Measurements from ENCODE around the gene ZFYVE19. TPM values are rescaled to one million over a fixed set of nuclear protein-coding genes. Genes with fewer than 3 reads are reported as not detected.

The ZFYVE19 gene, protein sequence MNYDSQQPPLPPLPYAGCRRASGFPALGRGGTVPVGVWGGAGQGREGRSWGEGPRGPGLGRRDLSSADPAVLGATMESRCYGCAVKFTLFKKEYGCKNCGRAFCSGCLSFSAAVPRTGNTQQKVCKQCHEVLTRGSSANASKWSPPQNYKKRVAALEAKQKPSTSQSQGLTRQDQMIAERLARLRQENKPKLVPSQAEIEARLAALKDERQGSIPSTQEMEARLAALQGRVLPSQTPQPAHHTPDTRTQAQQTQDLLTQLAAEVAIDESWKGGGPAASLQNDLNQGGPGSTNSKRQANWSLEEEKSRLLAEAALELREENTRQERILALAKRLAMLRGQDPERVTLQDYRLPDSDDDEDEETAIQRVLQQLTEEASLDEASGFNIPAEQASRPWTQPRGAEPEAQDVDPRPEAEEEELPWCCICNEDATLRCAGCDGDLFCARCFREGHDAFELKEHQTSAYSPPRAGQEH
- total RNA-seq (10 to 100 TPM; 22.4 to 38.2 TPM), polyA plus RNA-seq (ENCODE audit: insufficient read depth, low read depth, low replicate concordance) (26.3 TPM)
- long read RNA-seq, donor 1, partial matches to known transcripts, result 0 of 3 reads
- long read RNA-seq, donor 1, other reads (novel, unspliced or antisense), result 0 of 3 reads
- long read RNA-seq, donor 2, partial matches to known transcripts, result 0 of 8 reads
- long read RNA-seq, donor 2, other reads (novel, unspliced or antisense), result 0 of 8 reads

DNA sequence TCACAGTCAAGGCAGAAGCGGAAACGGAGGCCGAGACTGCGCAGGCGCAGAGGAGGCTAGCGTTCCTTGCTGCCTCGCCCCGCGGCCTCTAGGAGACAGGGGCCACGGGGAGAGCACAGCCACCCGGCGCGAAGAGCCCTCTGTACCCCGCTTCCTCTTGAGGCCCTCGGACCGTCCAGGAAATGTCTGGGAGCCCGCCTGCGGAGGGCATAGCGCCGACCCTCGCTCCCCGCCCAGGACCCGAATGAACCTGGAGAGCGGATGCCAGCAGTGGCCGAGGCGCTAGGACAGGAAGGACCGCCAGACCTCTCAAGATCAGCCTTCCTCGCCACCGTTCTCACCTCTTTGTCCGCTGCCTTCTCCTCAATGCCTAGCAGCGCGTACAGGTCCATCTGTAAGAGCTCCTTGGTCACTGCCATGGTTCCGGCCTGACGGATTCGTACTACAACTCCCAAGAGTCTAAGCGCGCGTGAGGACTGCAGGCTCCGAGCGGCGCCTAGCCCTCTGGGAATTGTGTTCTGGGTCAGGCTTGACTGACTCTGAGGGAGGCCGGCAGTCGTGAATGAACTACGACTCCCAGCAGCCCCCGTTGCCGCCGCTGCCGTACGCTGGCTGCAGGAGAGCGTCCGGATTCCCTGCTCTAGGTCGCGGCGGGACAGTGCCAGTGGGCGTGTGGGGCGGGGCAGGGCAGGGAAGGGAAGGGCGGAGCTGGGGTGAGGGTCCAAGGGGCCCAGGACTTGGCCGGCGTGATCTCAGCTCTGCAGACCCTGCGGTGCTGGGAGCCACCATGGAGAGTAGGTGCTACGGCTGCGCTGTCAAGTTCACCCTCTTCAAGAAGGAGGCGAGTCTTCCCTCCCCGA lies at the start of gene ZFYVE19, which contains the start of gene DNAJC17:
Gene ZFYVE19, plus strand, starts transcription at position 62 of the 860 bp plus-strand sequence. Its CDS starts 501 bp downstream, at position 563.
Gene DNAJC17, minus strand, starts transcription at position 446 of the 860 bp plus-strand sequence. Its CDS starts 27 bp downstream, at position 419.
- Histone ChIP-seq H3K9me3 (no peaks in the 10 kb centered on the region), H3K27ac (peak within 1 kb of the TSS; percentile 87 to 97), H3K36me3 (ENCODE audit: low read depth, missing control alignments) (no peaks in the 10 kb centered on the region), H3K4me3 (peak within 1 kb of the TSS; percentile 84 to 100), H3K4me1 (peaks cover 9% of the 10 kb centered on the region), H3K27me3 (no peaks in the 10 kb centered on the region)
- WGBS, 2 donors, result 0 to 1% methylated on average over 20 to 64 of the region's 64 CpGs
- TF ChIP-seq, protein P1, sequence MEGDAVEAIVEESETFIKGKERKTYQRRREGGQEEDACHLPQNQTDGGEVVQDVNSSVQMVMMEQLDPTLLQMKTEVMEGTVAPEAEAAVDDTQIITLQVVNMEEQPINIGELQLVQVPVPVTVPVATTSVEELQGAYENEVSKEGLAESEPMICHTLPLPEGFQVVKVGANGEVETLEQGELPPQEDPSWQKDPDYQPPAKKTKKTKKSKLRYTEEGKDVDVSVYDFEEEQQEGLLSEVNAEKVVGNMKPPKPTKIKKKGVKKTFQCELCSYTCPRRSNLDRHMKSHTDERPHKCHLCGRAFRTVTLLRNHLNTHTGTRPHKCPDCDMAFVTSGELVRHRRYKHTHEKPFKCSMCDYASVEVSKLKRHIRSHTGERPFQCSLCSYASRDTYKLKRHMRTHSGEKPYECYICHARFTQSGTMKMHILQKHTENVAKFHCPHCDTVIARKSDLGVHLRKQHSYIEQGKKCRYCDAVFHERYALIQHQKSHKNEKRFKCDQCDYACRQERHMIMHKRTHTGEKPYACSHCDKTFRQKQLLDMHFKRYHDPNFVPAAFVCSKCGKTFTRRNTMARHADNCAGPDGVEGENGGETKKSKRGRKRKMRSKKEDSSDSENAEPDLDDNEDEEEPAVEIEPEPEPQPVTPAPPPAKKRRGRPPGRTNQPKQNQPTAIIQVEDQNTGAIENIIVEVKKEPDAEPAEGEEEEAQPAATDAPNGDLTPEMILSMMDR (IDR thresholded peaks at IDR 0.05), result peak in 1 of 3 experiments; percentile 16
- TF ChIP-seq POLR2A (IDR thresholded peaks at IDR 0.05), result peak; percentile 10
- DNase-seq, result peak; percentile 99
- intact Hi-C loops (cut with DNase I; ENCODE audit: low total_unique reads), result no loop called here

DNA sequence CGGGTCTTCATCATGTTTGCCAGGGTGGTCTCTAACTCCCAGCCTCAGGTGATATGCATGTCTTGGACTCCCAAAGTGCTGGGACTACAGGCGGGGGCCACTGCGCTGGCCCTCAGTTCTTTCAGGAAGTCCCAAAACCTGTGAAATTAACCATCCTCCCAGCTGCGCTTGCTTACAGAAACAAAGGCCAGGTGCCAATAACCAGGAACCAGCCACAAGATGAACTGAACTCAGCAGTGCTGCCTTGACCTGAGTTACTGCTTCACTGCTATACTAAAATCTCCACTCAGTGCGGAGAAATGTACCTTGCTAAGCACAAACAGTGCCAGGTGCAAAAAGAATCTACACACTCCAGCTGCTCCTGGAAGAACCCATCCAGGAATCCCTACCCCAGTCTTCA lies 46.9 kb upstream of the ZFYVE19 start:
- 85 to 94% methylated on average over 5 of the region's 5 CpGs for WGBS, 2 donors
- no peaks in the 10 kb centered on the region for H3K27me3 ChIP-seq
- no peaks in the 10 kb centered on the region for H3K9me3 ChIP-seq
- no peak for TF ChIP-seq POLR2A (IDR thresholded peaks at IDR 0.05)
- TF ChIP-seq, protein P1 (IDR thresholded peaks at IDR 0.05), result no peak
- intact Hi-C loops (cut with DNase I; ENCODE audit: low total_unique reads), result no loop called here
- H3K4me1 ChIP-seq, result peaks cover 5% of the 10 kb centered on the region
- H3K36me3 ChIP-seq (ENCODE audit: low read depth, missing control alignments), result no peaks in the 10 kb centered on the region
- DNase-seq, result no peak
- H3K4me3 ChIP-seq, result no peak overlapping the region
- H3K27ac ChIP-seq, result no peak overlapping the region

DNA sequence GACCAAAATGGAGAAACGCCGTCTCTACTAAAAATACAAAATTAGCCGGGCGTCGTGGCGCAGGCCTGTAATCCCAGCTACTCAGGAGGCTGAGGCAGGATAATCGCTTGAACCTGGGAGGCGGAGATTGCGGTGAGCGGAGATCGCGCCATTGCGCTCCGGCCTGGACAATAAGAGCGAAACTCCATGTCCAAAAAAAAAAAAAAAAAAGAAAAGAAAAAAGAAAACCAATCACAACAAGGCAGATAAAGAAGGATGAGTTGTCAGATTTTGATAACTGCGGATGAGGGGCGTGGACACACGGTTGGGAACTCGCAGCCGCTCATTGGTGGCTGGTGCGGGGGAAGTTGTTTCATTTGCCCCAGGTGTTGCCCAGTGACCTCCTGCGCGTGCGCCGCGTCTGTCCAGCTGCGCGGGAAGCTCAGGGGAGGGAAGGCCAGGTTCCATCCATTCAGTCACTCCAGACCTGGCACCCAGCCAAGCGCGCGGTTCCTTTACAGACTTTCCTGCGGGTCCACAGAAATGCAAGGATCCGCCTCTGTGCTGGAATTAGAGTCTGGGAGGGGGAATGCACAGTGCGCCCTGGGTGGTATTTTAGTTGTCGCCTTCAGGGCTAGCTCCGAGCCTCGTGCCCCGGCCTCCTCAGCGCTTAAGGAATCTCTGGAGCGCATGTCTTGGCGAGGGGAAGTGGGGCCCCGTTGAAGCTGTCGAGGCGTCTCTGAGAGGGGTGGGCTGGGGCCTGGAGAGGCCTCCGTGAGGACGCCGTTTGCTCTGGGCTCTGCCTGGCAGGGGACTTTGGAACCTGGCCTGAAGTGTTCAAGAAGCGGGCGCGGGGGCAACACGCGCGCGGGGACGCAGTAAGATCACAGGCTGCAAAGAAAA lies 43.7 kb upstream of the ZFYVE19 start:
- Histone ChIP-seq H3K4me3 (peak overlapping the region; percentile 50 to 61), H3K36me3 (ENCODE audit: low read depth, missing control alignments) (no peaks in the 10 kb centered on the region), H3K27ac (peak overlapping the region; percentile 64 to 83), H3K27me3 (no peaks in the 10 kb centered on the region), H3K9me3 (no peaks in the 10 kb centered on the region), H3K4me1 (peaks cover 19% of the 10 kb centered on the region)
- TF ChIP-seq, protein P1 (IDR thresholded peaks at IDR 0.05), result no peak
- no peak for TF ChIP-seq POLR2A (IDR thresholded peaks at IDR 0.05)
- DNase-seq, result peak; percentile 72
- 27 to 29% methylated on average over 40 to 55 of the region's 55 CpGs for WGBS, 2 donors
- intact Hi-C loops (cut with DNase I; ENCODE audit: low total_unique reads), result no loop called here

Measured in testis (tissue), 5 donors.